Mononuclear cell (primary cell): ENCODE data around the gene SACM1L. TPM values are rescaled to one million over a fixed set of nuclear protein-coding genes. Genes with fewer than 3 reads are reported as not detected.
"Not testable (repeated sequence)": the region's sequence is repeated elsewhere in the genome, so short reads cannot be mapped to it uniquely, and the experiment has no call there.

Experiments
- H3K27me3 ChIP-seq: 2 replicates; pipeline ENCODE4 v1.6.0; 2011; ENCODE audit warnings: low read length, control low read depth; ENCODE audit not compliant: insufficient read depth
- H3K4me1 ChIP-seq: 2 replicates; pipeline ENCODE4 v1.5.1; 2011; ENCODE audit warnings: mild to moderate bottlenecking, low read length, control low read depth; ENCODE audit not compliant: insufficient read depth
- H3K4me3 ChIP-seq: 2 replicates; pipeline ENCODE4 v1.5.1; 2011; ENCODE audit warnings: mild to moderate bottlenecking, low read length, moderate library complexity
- H3K9me3 ChIP-seq: 2 replicates; pipeline ENCODE4 v1.5.1; 2011; ENCODE audit warnings: low read depth, mild to moderate bottlenecking, control low read depth, low read length
- total RNA-seq: library from RNA; depleted of rRNA; stranded (reverse); fragments of >200 nt; gene quantifications from one replicate; pipeline ENCODE4 v1.2.3, GENCODE V29; 2012

The SACM1L gene
- total RNA-seq, 1 donor, result 42.7 TPM

DNA sequence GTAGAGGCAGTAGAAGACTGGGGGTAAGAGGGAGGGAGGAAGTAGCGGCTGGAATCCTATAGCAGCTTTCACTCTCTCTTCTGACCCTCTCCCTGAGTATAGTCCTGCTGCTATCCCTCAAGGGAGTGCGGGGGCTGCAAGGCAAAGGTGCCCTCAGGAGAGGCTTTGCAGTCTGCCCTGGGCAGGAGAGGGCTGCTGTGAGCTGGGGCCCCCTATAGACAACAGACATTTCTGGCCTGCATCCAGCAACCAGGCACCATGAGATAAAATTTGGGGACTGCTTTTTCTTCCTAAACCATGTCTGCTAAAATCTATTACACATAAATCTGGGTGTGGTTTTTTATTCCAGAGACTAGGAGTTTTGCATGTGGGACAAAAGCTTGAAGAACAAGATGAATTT is 48.0 kb downstream of the SACM1L start:
- H3K4me3 ChIP-seq, result no peak overlapping the region
- H3K27me3 ChIP-seq, result no peaks in the 10 kb centered on the region
- peaks cover 14% of the 10 kb centered on the region for H3K4me1 ChIP-seq
- H3K9me3 ChIP-seq, result no peaks in the 10 kb centered on the region

DNA sequence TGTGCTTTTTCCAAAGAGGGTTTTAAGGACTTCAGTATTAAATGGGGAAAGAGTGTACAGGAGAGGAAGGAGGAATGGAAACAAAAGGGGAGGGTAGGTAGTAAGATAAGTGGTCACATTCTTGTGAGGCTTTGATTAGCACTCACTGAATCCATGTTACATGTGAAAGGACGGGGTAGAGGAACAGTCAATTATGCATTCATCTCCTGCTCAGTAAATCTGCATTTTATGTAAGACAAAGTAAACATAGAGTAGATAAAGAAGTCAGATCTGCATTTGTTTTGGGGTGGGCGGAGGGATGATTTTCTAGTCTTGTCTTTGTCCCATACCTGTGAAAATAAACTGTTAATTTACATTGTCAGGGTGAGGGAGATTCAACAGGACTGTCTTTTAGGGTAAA is 50.8 kb downstream of the SACM1L start:
- Histone ChIP-seq H3K4me3 (no peak overlapping the region), H3K9me3 (no peaks in the 10 kb centered on the region), H3K4me1 (peaks cover 15% of the 10 kb centered on the region), H3K27me3 (no peaks in the 10 kb centered on the region)

DNA sequence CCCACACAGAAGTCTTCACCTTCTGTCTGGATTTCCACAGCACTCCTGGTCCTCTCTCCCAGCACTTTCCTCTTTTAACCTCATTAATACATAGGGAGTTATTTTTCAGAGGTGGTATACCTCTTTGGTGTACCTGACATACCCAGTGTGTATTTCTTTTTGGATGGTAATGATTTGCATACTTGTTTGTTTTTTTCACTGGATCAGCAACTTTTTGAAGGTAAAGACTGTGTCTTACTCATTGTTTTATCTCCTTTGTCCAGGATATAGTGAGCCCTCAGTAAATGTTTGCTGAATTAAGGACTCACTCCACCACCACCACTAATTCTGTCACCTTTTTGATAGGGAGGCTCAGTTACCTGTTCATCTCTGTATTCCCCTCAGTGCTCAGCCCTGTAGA is 52.1 kb downstream of the SACM1L start:
- Histone ChIP-seq H3K9me3 (no peaks in the 10 kb centered on the region), H3K4me3 (no peak overlapping the region), H3K27me3 (no peaks in the 10 kb centered on the region), H3K4me1 (peaks cover 15% of the 10 kb centered on the region)

DNA sequence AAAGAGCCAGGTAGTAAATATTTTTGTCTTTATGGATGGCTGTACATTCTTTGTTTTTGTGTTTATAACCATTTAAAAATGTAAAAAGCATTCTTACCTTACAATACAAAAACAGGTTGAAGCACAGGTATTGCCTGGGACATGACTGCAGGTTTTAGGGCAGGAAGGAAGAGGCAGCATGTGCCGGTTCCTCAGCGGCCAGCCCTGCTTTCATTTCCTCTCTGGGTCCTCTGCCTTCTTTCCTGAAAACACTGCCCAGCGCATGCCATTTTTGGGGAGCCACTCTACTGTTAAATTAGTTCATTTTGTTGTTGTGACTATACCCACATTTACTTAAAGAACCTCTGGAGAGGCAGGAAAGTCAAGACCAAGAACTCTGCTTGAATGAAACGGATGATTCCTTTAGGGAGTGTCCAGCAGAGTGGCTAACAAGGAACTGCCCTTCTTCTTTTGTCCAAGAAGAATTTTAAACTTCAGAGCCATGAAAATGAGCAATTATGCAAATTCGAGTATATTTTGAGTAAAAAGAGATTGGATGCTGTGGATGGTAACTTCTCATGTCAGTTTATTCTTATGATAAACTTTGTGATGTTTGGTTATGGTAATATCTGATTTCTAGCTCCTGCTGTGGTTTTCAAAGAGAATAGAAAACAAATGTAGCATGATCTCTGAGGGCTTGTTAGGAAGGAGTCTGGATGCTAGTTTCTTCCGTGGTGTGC is 52.7 kb downstream of the SACM1L start:
- Histone ChIP-seq H3K9me3 (no peaks in the 10 kb centered on the region), H3K4me3 (no peak overlapping the region), H3K4me1 (peaks cover 15% of the 10 kb centered on the region), H3K27me3 (no peaks in the 10 kb centered on the region)

- Histone ChIP-seq H3K27me3 (no peaks in the 10 kb centered on the region), H3K4me3 (no peak overlapping the region), H3K4me1 (peaks cover 15% of the 10 kb centered on the region), H3K9me3 (no peaks in the 10 kb centered on the region)
Measured at GRCh38 chr3:45742461-45743089, 53.4 kb downstream of the SACM1L start.

DNA sequence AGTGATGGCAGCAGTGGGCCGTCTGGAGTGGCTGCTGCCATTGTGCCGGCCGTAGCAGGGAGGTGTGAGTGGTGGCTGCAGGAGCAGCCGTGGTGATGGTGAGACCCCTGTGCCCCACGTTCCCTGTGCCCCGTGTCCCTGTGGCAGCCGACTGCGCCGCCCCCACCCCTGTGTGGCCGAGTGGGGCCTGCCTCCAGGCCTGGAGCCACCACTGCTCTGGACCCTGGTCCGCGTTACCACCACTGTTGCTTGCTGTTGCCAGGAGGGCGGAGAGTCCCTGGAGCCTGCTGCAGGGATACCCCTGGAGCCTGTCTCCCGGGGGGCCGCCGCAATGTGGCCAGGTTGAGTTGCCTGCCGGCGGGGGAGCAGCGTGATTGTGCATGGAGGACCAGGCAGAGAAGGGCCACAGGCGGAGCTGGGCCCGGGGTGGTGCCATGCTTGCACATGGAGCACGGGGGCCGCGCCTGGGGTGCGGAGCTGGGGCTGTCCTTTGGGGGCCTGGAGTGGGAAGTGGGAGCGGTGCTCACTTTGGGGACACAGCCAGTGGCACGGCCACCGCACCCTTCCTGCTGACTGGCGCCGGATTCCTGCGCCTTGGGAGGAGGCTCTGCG is 57.1 kb downstream of the SACM1L start:
- no peaks in the 10 kb centered on the region for H3K27me3 ChIP-seq
- no peaks in the 10 kb centered on the region for H3K9me3 ChIP-seq
- no peak overlapping the region for H3K4me3 ChIP-seq
- peaks cover 11% of the 10 kb centered on the region for H3K4me1 ChIP-seq

GRCh38 chr3:45746777-45747622 is 57.8 kb downstream of the SACM1L start:
- H3K27me3 ChIP-seq, result no peaks in the 10 kb centered on the region
- H3K9me3 ChIP-seq, result no peaks in the 10 kb centered on the region
- no peak overlapping the region for H3K4me3 ChIP-seq

GRCh38 chr3:45748068-45748467 is 58.9 kb downstream of the SACM1L start:
- Histone ChIP-seq H3K4me1 (no peaks in the 10 kb centered on the region), H3K27me3 (no peaks in the 10 kb centered on the region), H3K4me3 (no peak overlapping the region), H3K9me3 (no peaks in the 10 kb centered on the region)

More at GRCh38 chr3:45746777-45747622, 57.8 kb downstream of the SACM1L start:
- peaks cover 4% of the 10 kb centered on the region for H3K4me1 ChIP-seq

DNA sequence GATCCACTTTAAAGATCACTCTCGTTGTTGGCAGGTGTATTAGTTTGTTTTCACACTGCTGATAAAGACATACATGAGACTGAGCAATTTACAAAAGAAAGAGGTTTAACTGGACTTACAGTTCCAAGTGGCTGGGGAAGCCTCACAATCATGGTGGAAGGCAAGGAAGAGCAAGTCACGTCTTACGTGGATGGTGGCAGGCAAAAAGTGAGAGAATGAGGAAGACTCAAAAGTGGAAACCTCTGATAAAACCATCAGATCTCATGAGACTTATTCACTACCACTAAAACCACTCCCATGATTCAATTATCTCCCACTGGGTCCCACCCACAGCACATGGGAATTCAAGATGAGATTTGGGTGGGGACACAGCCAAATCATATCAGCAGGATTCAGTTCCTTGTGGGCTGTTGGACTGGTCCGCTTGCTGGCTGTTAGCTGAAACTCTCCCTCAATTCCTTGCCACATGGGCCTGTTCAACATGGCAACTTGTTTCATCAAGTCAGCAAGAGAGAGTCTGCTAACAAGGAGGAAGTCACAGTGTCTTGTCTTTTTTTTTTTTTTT is 59.9 kb downstream of the SACM1L start:
- H3K4me1 ChIP-seq, H3K4me3 ChIP-seq, H3K27me3 ChIP-seq, H3K9me3 ChIP-seq: not testable (repeated sequence)

- Histone ChIP-seq H3K4me1 (no peaks in the 10 kb centered on the region), H3K9me3 (no peaks in the 10 kb centered on the region), H3K4me3 (no peak overlapping the region), H3K27me3 (no peaks in the 10 kb centered on the region)
Measured at GRCh38 chr3:45749880-45750279, 60.7 kb downstream of the SACM1L start.

- H3K4me1 ChIP-seq, result no peaks in the 10 kb centered on the region
- H3K9me3 ChIP-seq, result no peaks in the 10 kb centered on the region
- H3K27me3 ChIP-seq, result no peaks in the 10 kb centered on the region
- no peak overlapping the region for H3K4me3 ChIP-seq
Measured at GRCh38 chr3:45751537-45752242, 62.5 kb downstream of the SACM1L start.

DNA sequence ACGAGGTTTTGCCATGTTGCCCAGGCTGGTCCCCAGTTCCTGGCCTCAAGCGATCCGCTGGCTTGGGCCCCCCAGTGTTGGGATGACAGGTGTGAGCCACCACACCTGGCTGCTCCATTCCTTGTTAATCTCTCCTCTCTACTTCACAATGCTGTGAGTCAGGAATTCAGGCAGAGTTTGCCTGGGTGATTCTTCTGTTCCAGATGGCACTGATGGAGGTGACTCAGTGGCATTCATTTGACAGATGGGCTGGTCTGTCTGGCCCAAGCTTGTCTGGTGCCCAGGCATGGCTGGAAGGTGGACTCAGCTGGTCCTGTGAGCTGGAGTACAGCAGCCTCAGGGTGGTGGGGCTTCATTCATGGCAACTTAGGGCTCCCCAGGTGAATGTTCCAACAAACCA is 63.9 kb downstream of the SACM1L start:
- H3K4me1 ChIP-seq, result no peaks in the 10 kb centered on the region
- no peaks in the 10 kb centered on the region for H3K9me3 ChIP-seq
- no peak overlapping the region for H3K4me3 ChIP-seq
- no peaks in the 10 kb centered on the region for H3K27me3 ChIP-seq

- no peak overlapping the region for H3K4me3 ChIP-seq
- no peaks in the 10 kb centered on the region for H3K4me1 ChIP-seq
- H3K9me3 ChIP-seq, result no peaks in the 10 kb centered on the region
- H3K27me3 ChIP-seq, result no peaks in the 10 kb centered on the region
Measured at GRCh38 chr3:45754461-45754860, 65.3 kb downstream of the SACM1L start.

- no peak overlapping the region for H3K4me3 ChIP-seq
- H3K9me3 ChIP-seq, result no peaks in the 10 kb centered on the region
- no peaks in the 10 kb centered on the region for H3K27me3 ChIP-seq
- H3K4me1 ChIP-seq, result no peaks in the 10 kb centered on the region
Measured at GRCh38 chr3:45756055-45756454, 66.9 kb downstream of the SACM1L start.
